Transverse colon (tissue), 4 donors: Measurements from ENCODE around the gene GAS7. TPM values are rescaled to one million over a fixed set of nuclear protein-coding genes. Genes with fewer than 3 reads are reported as not detected.

Experiments
- DNase-seq: peaks from one replicate; pipeline ENCODE4 v3.0.0-alpha.2; 2019
- H3K27ac ChIP-seq, 4 donors: fragments of 200-600 bp; sonication (generic); 2 replicates each; pipeline ENCODE4 v1.5.1; 2016 to 2018; ENCODE audit warnings: inconsistent platforms in 4 of 4
- H3K27me3 ChIP-seq: fragments of 200-600 bp; sonication (generic); 2 replicates; pipeline ENCODE4 v1.5.1; 2017; ENCODE audit warnings: inconsistent platforms
- H3K36me3 ChIP-seq, 4 donors: fragments of 200-600 bp; sonication (generic); 2 replicates each; pipeline ENCODE4 v1.5.1; 2017 to 2019; ENCODE audit warnings: inconsistent platforms in 4 of 4
- H3K4me1 ChIP-seq, 4 donors: fragments of 200-600 bp; sonication (generic); 2 replicates each; pipeline ENCODE4 v1.5.1; 2017 to 2020; ENCODE audit warnings: inconsistent platforms in 4 of 4
- H3K4me3 ChIP-seq, 4 donors: fragments of 200-600 bp; sonication (generic); 1 replicate in 1 of 4; 2 replicates in 3 of 4; pipeline versions ENCODE4 v1.5.1 to v1.6.1; 2017 to 2019; ENCODE audit warnings: inconsistent platforms in 4 of 4
- H3K9me3 ChIP-seq, 2 donors: fragments of 200-600 bp; sonication (generic); 2 replicates each; pipeline ENCODE4 v1.5.1; 2017 to 2019; ENCODE audit warnings: inconsistent platforms in 2 of 2
- CTCF ChIP-seq, 5 experiments: fragments of 200-600 bp in 3 of 5; fragments of 450-650 bp in 2 of 5; sonication (generic) in 3 of 5; IDR thresholded peaks; 1 replicate in 2 of 5; 2 replicates in 3 of 5; pipeline ENCODE4 v1.5.1; 2016 to 2017; ENCODE audit warnings: antibody characterized with exemption in 5 of 5, inconsistent platforms in 3 of 5, mild to moderate bottlenecking in 2 of 5, moderate library complexity in 1 of 5
- EP300 ChIP-seq: sonication (generic); formaldehyde crosslinking; IDR thresholded peaks from one replicate; pipeline ENCODE4 v1.6.1; 2017; ENCODE audit warnings: antibody characterized with exemption, low read depth
- POLR2A ChIP-seq: fragments of 450-650 bp; IDR thresholded peaks from one replicate; pipeline ENCODE4 v1.6.1; 2016; ENCODE audit warnings: antibody characterized with exemption, mild to moderate bottlenecking, moderate library complexity
- POLR2AphosphoS5 ChIP-seq, 3 donors: sonication (generic); formaldehyde crosslinking; IDR thresholded peaks; one replicate each; pipeline ENCODE4 v1.6.1; 2016; ENCODE audit warnings: antibody characterized with exemption in 3 of 3
- WGBS, 2 donors: methylation state at CpG; one replicate each; pipeline ENCODE4 v1.1.5; 2018; ENCODE audit warnings: low coverage in 1 of 2; 5-methylcytosine and 5-hydroxymethylcytosine counted together
- in situ Hi-C, 4 donors: fragments of 200-750 bp; cut with MboI; loops; one replicate each; pipeline versions ENCODE4 v1.15.0 to v1.15.1; 2017; ENCODE audit warnings: low sequenced_read_pairs in 3 of 4, low pct_ligation_motif_present in 1 of 4, low pct_unique_long_range_greater_than_20kb in 1 of 4
- intact Hi-C: fragments of 100-400 bp; cut with DNase I; formaldehyde crosslinking; loops from one replicate; pipeline ENCODE4 v1.15.1; 2023; ENCODE audit warnings: low total_unique reads
- total RNA-seq, 4 donors: library from RNA; depleted of rRNA; stranded (reverse); fragments of >200 nt; gene quantifications; one replicate each; pipeline ENCODE4 v1.1.0, GENCODE V29; 2016

Gene GAS7
- total RNA-seq, 4 donors from 2014 or later = 9.2 to 59.1 (median 15.2) TPM

GRCh38 chr17:10035885-10036284, 162.5 kb downstream of the GAS7 start:
- 71 to 79% methylated on average over 2 to 4 of the region's 4 CpGs for WGBS, 2 donors
- H3K36me3 ChIP-seq = no peaks in the 10 kb centered on the region
- in situ Hi-C loops = no loop called here
- DNase-seq = no peak
- peak overlapping the region in 1 of 4 donors; percentile 9 for H3K4me3 ChIP-seq
- peak overlapping the region; percentile 47 to 77 (median 73) for H3K27ac ChIP-seq
- peaks cover 0 to 20% (median 0%) of the 10 kb centered on the region in 4 donors for H3K4me1 ChIP-seq
- H3K9me3 ChIP-seq = no peaks in the 10 kb centered on the region
- intact Hi-C loops = no loop called here
- TF ChIP-seq CTCF (IDR thresholded peaks at IDR 0.05) = no peak
- no peaks in the 10 kb centered on the region for H3K27me3 ChIP-seq

GRCh38 chr17:10034719-10035475, 163.5 kb downstream of the GAS7 start:
- H3K4me1 ChIP-seq = peaks cover 0 to 20% (median 0%) of the 10 kb centered on the region in 4 donors
- 77% methylated on average over 14 of the region's 15 CpGs; no CpG with 5 or more reads in 1 of the 2 donors for WGBS, 2 donors
- no peak for TF ChIP-seq EP300
- TF ChIP-seq POLR2AphosphoS5 (IDR thresholded peaks at IDR 0.05) = no peak
- no peak for TF ChIP-seq POLR2A
- TF ChIP-seq CTCF (IDR thresholded peaks at IDR 0.05) = no peak
- peak overlapping the region; percentile 56 to 77 (median 73) for H3K27ac ChIP-seq
- H3K9me3 ChIP-seq = no peaks in the 10 kb centered on the region
- no peak for DNase-seq
- intact Hi-C loops (no loop called here), in situ Hi-C loops (no loop called here)
- H3K4me3 ChIP-seq = peak overlapping the region in 1 of 4 donors; percentile 9
- no peaks in the 10 kb centered on the region for H3K27me3 ChIP-seq
- no peaks in the 10 kb centered on the region for H3K36me3 ChIP-seq

GRCh38 chr17:10033959-10034358, 164.4 kb downstream of the GAS7 start:
- in situ Hi-C loops (no loop called here), intact Hi-C loops (no loop called here)
- no peaks in the 10 kb centered on the region for H3K36me3 ChIP-seq
- peaks cover 0 to 20% (median 0%) of the 10 kb centered on the region in 4 donors for H3K4me1 ChIP-seq
- H3K27me3 ChIP-seq = no peaks in the 10 kb centered on the region
- peak overlapping the region; percentile 56 to 77 (median 73) for H3K27ac ChIP-seq
- no peak for TF ChIP-seq POLR2A
- TF ChIP-seq CTCF (IDR thresholded peaks at IDR 0.05) = no peak
- TF ChIP-seq EP300 = no peak
- TF ChIP-seq POLR2AphosphoS5 (IDR thresholded peaks at IDR 0.05) = no peak
- H3K9me3 ChIP-seq = no peaks in the 10 kb centered on the region
- 84 to 100% methylated on average over 1 to 8 of the region's 8 CpGs for WGBS, 2 donors
- no peak overlapping the region for H3K4me3 ChIP-seq
- no peak for DNase-seq

GRCh38 chr17:10033449-10033848, 165.0 kb downstream of the GAS7 start:
- 79 to 89% methylated on average over 6 to 9 of the region's 10 CpGs for WGBS, 2 donors
- no peaks in the 10 kb centered on the region for H3K27me3 ChIP-seq
- peaks cover 0 to 23% (median 0%) of the 10 kb centered on the region in 4 donors for H3K4me1 ChIP-seq
- H3K4me3 ChIP-seq = no peak overlapping the region
- no peaks in the 10 kb centered on the region for H3K9me3 ChIP-seq
- no peak for TF ChIP-seq EP300
- no peak for TF ChIP-seq POLR2A
- TF ChIP-seq POLR2AphosphoS5 (IDR thresholded peaks at IDR 0.05) = no peak
- TF ChIP-seq CTCF (IDR thresholded peaks at IDR 0.05) = no peak
- H3K27ac ChIP-seq = peak overlapping the region; percentile 56 to 77 (median 73)
- no peaks in the 10 kb centered on the region for H3K36me3 ChIP-seq
- intact Hi-C loops = no loop called here
- no peak for DNase-seq
- in situ Hi-C loops = no loop called here
